ENCODE measurements around the gene CCDC40. TPM values are rescaled to one million over a fixed set of nuclear protein-coding genes. Genes with fewer than 3 reads are reported as not detected.

The CCDC40 gene
- total and polyA plus RNA-seq, 2 of the 13 experiments (the other 11 are each of a cell fraction or from before 2014, with no cell fraction given), result 4.1 to 5.5 TPM

- no peak for TF ChIP-seq ZNF513 (CRISPR knock-in tag; conservative IDR thresholded peaks at IDR 0.05)
Measured at GRCh38 chr17:80108036-80108971, 71.9 kb downstream of the CCDC40 start (continued).

- no peaks in the 10 kb centered on the region for H3K4me1 ChIP-seq (ENCODE audit: insufficient read depth, low read length)
- ChIA-PET POLR2A (interaction anchor here (1.6 kb wide), 2 partner anchors 8 to 15 kb away, joined by 3 to 7 read pairs; partner anchors contain the start of gene GAA), CTCF (ENCODE audit: low intra/inter-chr PET ratio, low total read pairs) (no interaction called here)
- BruUV-seq (replicated peaks), result no TSS peak
- H3K27me3 ChIP-seq (ENCODE audit: control insufficient read depth in 1 of 2, insufficient read depth in 2 of 2, low read length in 2 of 2), result no peaks in the 10 kb centered on the region
- no peaks in the 10 kb centered on the region for H3K79me2 ChIP-seq (ENCODE audit: insufficient read depth, low read length)
- H4K20me1 ChIP-seq (ENCODE audit: insufficient read depth, low read length), result no peaks in the 10 kb centered on the region
- H3K36me3 ChIP-seq (replicated peaks in 1 of 2; ENCODE audit: control insufficient read depth in 1 of 2, insufficient read depth in 2 of 2, low read length in 2 of 2), result no peaks in the 10 kb centered on the region; a peak in 1 of 5 replicates
- intact Hi-C loops (cut with micrococcal nuclease; ENCODE audit: unreplicated experiment) (no loop called here), in situ Hi-C loops (cut with HindIII; ENCODE audit: extremely low pct_ligation_motif_present, low pct_unique_long_range_greater_than_20kb) (no loop called here)
- H3K4me2 ChIP-seq (ENCODE audit: low read depth, low read length), result no peak overlapping the region
- no peak overlapping the region for H3K27ac ChIP-seq (ENCODE audit: extremely low read length, insufficient read depth, low read length)
- no peak overlapping the region for H3K4me3 ChIP-seq (replicated peaks in 1 of 3; ENCODE audit: insufficient read depth in 1 of 3, low read depth in 2 of 3, low read length in 3 of 3)
- no peak for ATAC-seq
- no peak for FAIRE-seq
- H3K9me3 ChIP-seq (ENCODE audit: low read length), result no peaks in the 10 kb centered on the region
- DNase-seq (ENCODE audit: low spot score), result no peak
- no peak overlapping the region for H2AFZ ChIP-seq (ENCODE audit: low read length)
- WGBS (ENCODE audit: low lambda C conversion rate), result 94% methylated on average over 13 of the region's 13 CpGs
- H3K9ac ChIP-seq (ENCODE audit: insufficient read depth, low read depth, low read length), result no peak overlapping the region
- TF ChIP-seq THRA (CRISPR knock-in tag; IDR thresholded peaks at IDR 0.05; ENCODE audit: borderline replicate concordance) (no peak), ZNF557 (CRISPR knock-in tag; IDR thresholded peaks at IDR 0.05) (no peak), HDAC1 (CRISPR knock-in tag; IDR thresholded peaks at IDR 0.05) (no peak), NFAT5 (CRISPR knock-in tag; IDR thresholded peaks at IDR 0.05) (no peak), TFDP2 (CRISPR knock-in tag; IDR thresholded peaks at IDR 0.05) (no peak), ZKSCAN8 (CRISPR knock-in tag; IDR thresholded peaks at IDR 0.05; ENCODE audit: borderline replicate concordance) (no peak), ZFP36L2 (CRISPR knock-in tag; IDR thresholded peaks at IDR 0.05) (no peak), CENPBD1 (CRISPR knock-in tag; IDR thresholded peaks at IDR 0.05; ENCODE audit: borderline replicate concordance, low read depth) (no peak), HNRNPH1 (optimal IDR thresholded peaks at IDR 0.05; ENCODE audit: low read depth, low read length) (no peak)
Measured at GRCh38 chr17:80109066-80109660, 72.7 kb downstream of the CCDC40 start.
